HG02870 (cell line): Measurements from ENCODE around the gene GLS.
"Not testable (repeated sequence)": the region's sequence is repeated elsewhere in the genome, so short reads cannot be mapped to it uniquely, and the experiment has no call there.

ENCODE experiments used
- ATAC-seq: cut with Tn5 transposase; IDR thresholded peaks from one replicate; pipeline ENCODE4 v1.9.1; 2021; ENCODE audit warnings: mild to moderate bottlenecking, moderate library complexity; ENCODE audit not compliant: unreplicated experiment

GLS gene

GRCh38 chr2:190882856-190883582 lies 2.4 kb downstream of the GLS start:
- no peak for ATAC-seq

GRCh38 chr2:190885844-190886243 lies 5.2 kb downstream of the GLS start:
- not testable (repeated sequence) for ATAC-seq

DNA sequence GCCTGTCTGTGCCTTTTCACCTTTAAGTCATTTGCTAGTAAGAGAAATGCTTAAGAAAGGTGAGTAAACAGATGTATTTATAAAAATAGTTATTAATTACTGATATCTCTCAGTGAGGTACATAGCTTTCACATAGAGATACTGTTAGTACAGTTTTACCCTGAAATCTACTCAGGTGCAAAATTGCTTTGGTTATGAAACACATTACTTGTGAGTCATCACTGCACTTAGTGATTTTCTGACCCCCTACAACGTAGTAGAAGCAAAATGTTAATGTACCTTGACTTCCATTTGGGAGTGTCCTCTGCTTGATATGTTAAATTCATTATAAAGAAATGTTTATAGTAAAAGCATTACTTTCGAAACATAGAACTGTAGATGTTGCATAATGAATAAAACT lies 6.5 kb downstream of the GLS start:
- peak; percentile 82 for ATAC-seq

DNA sequence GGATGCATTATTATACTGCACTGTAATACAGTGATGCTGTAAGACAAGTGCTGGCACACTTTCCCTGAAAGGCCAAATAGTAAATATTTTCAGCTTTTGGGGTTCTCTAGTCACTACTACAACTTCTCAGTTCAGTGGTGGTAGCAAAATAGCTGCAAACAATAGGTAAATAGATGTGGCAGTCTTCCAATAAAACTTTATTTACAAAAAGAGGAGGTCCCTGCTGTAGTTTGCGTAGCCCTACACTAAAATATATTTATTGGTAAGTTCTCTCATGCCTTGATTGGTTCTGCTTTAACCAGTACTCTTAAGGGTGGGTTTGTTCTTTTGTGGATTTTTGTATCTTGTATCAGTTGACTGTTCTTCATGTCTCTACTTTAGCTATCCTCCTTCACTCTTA lies 7.8 kb downstream of the GLS start:
- ATAC-seq = no peak

GRCh38 chr2:190889175-190889943 lies 8.7 kb downstream of the GLS start:
- ATAC-seq = no peak

GRCh38 chr2:190891372-190891771 lies 10.8 kb downstream of the GLS start:
- peak; percentile 51 for ATAC-seq

- no peak for ATAC-seq
Observed at GRCh38 chr2:190891889-190892288, 11.3 kb downstream of the GLS start.

DNA sequence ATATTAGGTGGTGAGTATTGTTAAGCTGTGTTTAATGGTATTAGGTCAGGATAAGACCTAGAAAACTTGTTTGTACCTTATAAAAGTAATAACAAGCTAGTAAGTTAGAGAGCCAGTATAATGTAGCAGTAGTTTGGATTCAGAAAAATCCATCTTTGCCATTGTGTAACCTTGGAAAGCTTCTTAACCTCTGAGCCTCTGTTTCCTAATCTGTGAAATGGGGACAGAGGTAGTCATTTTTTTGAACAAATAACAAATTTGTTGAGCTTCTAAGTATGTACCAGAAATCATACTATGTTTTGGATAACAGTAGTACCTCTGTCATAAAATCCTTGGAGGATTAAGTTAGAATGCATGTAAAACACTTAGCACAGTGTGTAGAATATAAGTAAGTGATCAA lies 12.5 kb downstream of the GLS start:
- ATAC-seq = no peak

DNA sequence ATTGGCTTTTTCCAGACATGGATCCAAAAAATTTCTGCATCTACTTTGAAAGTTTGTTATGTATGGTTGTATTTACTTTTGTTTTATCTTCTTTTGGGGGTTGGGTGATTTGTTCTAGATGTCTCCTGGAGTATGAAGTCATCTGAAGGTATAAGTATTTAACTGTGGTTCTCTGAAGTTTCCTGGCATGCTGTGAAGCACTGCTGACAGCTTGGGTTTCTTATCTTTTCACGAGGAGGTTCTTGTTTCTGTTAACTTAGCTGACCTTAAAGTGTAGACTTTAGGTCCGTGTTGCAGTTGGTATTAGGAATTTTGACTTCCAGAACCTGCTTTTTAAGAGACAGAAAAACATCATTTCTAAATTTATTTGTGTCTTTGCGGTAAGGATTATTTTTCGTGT lies 15.9 kb downstream of the GLS start:
- ATAC-seq = no peak

DNA sequence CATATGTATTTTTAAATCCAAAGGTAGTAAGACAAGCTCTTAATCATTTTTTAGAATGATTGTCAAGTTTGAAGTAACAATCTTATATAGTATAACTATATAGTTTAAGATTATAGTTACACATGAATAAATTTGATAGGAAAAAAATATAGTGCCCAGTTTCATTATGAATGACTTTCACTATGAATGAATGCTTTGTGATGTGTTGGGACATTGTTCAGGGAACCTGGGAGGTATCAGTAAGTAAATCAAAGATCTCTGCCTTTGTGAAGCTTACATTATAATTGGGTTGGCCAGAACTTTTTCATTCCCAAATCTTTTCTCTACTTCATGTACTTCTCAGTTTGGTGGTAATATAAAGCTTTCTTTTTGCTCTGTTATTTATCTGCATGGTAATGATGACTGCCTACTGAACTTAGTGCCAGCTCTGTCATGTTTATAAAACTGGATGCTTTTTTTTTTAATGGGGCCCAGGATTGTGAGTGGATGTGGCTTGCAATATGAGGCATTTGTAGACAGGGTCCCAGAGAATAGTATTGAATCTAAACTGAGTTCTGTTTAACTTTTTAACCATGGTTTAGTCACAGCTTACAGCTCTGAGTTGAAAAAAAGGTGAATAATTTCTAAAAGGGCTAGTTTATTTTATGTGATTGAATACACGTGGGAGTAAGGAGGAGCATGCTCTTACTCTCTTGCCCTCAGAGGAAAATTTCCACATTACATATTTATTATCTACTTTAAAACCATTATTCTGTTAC lies 23.3 kb downstream of the GLS start:
- no peak for ATAC-seq

GRCh38 chr2:190904640-190905261 lies 24.1 kb downstream of the GLS start:
- ATAC-seq = no peak

- ATAC-seq = no peak
Observed at GRCh38 chr2:190908532-190908931, 27.9 kb downstream of the GLS start.

- ATAC-seq = no peak
Observed at GRCh38 chr2:190909680-190910079, 29.1 kb downstream of the GLS start.

DNA sequence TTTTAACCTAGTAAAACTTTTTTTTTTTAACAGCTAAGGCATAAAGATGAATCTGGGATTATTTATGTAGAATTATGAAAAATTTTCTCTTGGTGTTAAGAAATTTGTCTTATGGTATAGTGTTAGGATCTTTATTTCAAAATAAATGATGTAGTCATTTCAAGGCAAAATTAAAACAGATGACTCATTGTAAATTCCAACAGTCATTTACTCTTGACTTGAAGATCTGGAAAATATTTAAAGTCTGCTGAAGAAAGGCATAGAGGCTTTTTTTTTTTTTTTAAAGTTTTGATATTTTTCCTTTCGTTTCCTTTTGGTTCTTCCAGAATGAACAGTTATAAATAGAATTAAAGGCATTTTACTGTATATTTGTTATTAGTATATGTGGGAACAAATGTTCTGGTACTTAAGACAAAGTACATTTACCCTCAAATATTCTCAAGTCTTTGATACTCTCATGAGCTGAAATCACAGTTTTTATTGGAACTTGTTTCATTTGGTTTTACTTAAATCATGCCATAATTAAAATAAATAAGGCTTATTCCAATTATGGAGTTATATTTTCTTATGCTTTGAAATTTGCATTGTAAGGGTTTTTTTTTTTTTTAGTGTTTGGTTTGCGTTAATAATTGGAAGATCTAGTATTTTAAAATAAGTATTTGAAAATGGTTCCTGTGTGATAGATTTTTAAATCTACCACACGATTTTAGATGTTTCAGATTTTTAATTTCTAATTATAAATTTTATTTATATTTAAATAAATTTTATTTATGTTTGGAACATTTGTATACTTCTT lies 29.9 kb downstream of the GLS start:
- ATAC-seq = no peak

- peak; percentile 91 for ATAC-seq
Observed at GRCh38 chr2:190911813-190912212, 31.2 kb downstream of the GLS start.

DNA sequence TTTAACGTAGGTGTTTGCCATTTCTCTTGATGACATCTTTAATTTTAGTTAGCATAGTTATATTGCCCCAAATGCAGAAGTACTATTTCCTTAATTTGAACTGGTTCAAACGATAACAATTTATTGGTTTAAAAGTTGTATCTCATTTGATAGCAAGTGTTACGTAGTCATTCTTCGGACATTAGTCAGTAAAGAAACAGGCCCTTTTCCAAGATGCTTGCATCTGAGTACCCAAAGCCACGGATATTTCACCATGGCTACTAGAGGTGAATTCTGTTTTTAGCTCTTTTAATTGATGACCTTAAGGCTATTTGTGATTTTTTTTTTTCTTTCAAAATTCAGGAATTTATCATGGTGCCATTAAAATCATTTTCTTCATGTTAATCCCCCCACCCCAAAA lies 32.1 kb downstream of the GLS start:
- no peak for ATAC-seq

- ATAC-seq = no peak
Observed at GRCh38 chr2:190913725-190914124, 33.1 kb downstream of the GLS start.

- no peak for ATAC-seq
Observed at GRCh38 chr2:190916829-190917228, 36.2 kb downstream of the GLS start.

- no peak for ATAC-seq
Observed at GRCh38 chr2:190920085-190920484, 39.5 kb downstream of the GLS start.

DNA sequence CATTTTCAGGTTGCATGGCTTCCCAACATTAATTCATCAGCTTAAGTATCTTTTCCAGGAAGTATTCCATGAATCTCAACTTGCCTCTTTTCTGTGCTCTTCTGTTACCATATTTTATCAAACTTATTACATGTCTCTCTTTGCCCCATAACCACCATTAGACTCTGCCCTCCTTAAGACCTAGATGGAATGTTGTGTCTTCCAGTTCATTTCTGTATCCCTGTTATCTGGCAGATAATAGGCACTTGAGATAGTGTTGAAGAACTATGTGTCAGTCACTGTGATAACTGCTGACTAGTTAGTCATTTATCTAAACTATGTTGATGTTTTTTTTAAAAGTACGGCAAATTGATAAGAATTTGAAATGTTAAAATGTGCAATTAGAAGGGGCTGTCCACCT lies 41.8 kb downstream of the GLS start:
- ATAC-seq = no peak
